Activated CD8-positive, alpha-beta T cell treated with anti-CD3 and anti-CD28 coated beads for 36 hours (primary cell): ENCODE results near the gene CCL13. TPM values are rescaled to one million over a fixed set of nuclear protein-coding genes. Genes with fewer than 3 reads are reported as not detected.

Experiments used
- ATAC-seq: fragments of 200-7000 bp; cut with Tn5 transposase; one replicate; pipeline ENCODE4 v1.10.0; 2021; ENCODE audit warnings: mild to moderate bottlenecking, moderate library complexity
- CTCF ChIA-PET: fragments of 350-600 bp; sonication (Branson Sonifier 250); formaldehyde crosslinking; loops from one replicate; lab custom pipeline; 2021; ENCODE audit warnings: antibody characterized with exemption; lab: Charles Lee
- POLR2A ChIA-PET: fragments of 350-600 bp; sonication (Branson Sonifier 250); formaldehyde crosslinking; loops from one replicate; lab custom pipeline; 2021; ENCODE audit warnings: antibody characterized with exemption; lab: Charles Lee
- DNase-seq: peaks from one replicate; pipeline ENCODE4 v3.0.0-alpha.2; 2020
- H3K27ac Mint-ChIP-seq: one replicate; pipeline ENCODE4 v1.8.0; 2021; ENCODE audit warnings: mild to moderate bottlenecking, mixed read lengths
- H3K27me3 Mint-ChIP-seq: one replicate; pipeline ENCODE4 v1.8.0; 2021; ENCODE audit warnings: mixed read lengths
- H3K36me3 Mint-ChIP-seq: one replicate; pipeline ENCODE4 v1.8.0; 2021; ENCODE audit warnings: low read depth, mixed read lengths
- H3K4me1 Mint-ChIP-seq: one replicate; pipeline ENCODE4 v1.8.0; 2021; ENCODE audit warnings: low read depth, mixed read lengths
- H3K4me3 Mint-ChIP-seq: one replicate; pipeline ENCODE4 v1.8.0; 2021; ENCODE audit warnings: mild to moderate bottlenecking, moderate library complexity, mixed read lengths
- H3K9me3 Mint-ChIP-seq: one replicate; pipeline ENCODE4 v1.8.0; 2021; ENCODE audit warnings: mixed read lengths
- intact Hi-C: fragments of 100-400 bp; cut with micrococcal nuclease; formaldehyde crosslinking; loops from one replicate; pipeline ENCODE4 v1.10.0; 2022
- total RNA-seq, 2 experiments: library from RNA; stranded (reverse); gene quantifications; one replicate each; pipeline ENCODE4 v1.2.3, GENCODE V29; 2021
- TF ChIP-seq, protein P1 (sequence below): fragments of 200-600 bp; IDR thresholded peaks from one replicate; pipeline ENCODE4 v1.8.0; 2022; ENCODE audit warnings: antibody characterized with exemption, mild to moderate bottlenecking

The CCL13 gene
- total RNA-seq, 2 experiments from 2014 or later = not detected

- TF ChIP-seq, protein P1, sequence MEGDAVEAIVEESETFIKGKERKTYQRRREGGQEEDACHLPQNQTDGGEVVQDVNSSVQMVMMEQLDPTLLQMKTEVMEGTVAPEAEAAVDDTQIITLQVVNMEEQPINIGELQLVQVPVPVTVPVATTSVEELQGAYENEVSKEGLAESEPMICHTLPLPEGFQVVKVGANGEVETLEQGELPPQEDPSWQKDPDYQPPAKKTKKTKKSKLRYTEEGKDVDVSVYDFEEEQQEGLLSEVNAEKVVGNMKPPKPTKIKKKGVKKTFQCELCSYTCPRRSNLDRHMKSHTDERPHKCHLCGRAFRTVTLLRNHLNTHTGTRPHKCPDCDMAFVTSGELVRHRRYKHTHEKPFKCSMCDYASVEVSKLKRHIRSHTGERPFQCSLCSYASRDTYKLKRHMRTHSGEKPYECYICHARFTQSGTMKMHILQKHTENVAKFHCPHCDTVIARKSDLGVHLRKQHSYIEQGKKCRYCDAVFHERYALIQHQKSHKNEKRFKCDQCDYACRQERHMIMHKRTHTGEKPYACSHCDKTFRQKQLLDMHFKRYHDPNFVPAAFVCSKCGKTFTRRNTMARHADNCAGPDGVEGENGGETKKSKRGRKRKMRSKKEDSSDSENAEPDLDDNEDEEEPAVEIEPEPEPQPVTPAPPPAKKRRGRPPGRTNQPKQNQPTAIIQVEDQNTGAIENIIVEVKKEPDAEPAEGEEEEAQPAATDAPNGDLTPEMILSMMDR = no peak
- ChIA-PET CTCF (interaction anchor here (0.6 to 1.7 kb wide), 3 partner anchors 10 to 25 kb away, joined by 3 to 8 read pairs (median 4); no protein-coding TSS in a partner anchor), POLR2A (interaction anchor here (0.6 kb wide), 1 partner anchor 186 kb away, joined by 3 read pairs; no protein-coding TSS in a partner anchor)
- Mint-ChIP-seq H3K4me1 (peaks cover 28% of the 10 kb centered on the region), H3K27me3 (peaks cover 16% of the 10 kb centered on the region), H3K27ac (peak overlapping the region; percentile 58), H3K36me3 (no peaks in the 10 kb centered on the region), H3K9me3 (no peaks in the 10 kb centered on the region), H3K4me3 (no peak overlapping the region)
- ATAC-seq (no peak), DNase-seq (peak; percentile 26)
- intact Hi-C loops = no loop called here
Measured at GRCh38 chr17:34386697-34387550, 30.6 kb downstream of the CCL13 start.

- no peak overlapping the region for H3K4me3 Mint-ChIP-seq
- ChIA-PET CTCF (interaction anchor here (1.6 to 1.7 kb wide), 2 partner anchors 9 to 26 kb away, joined by 4 to 8 read pairs; no protein-coding TSS in a partner anchor), POLR2A (interaction anchor here (0.6 kb wide), 1 partner anchor 187 kb away, joined by 3 read pairs; no protein-coding TSS in a partner anchor)
- H3K4me1 Mint-ChIP-seq = peaks cover 24% of the 10 kb centered on the region
- DNase-seq = no peak
- H3K27me3 Mint-ChIP-seq = peaks cover 16% of the 10 kb centered on the region
- no peaks in the 10 kb centered on the region for H3K36me3 Mint-ChIP-seq
- no peaks in the 10 kb centered on the region for H3K9me3 Mint-ChIP-seq
- TF ChIP-seq, protein P1 = no peak
- no peak overlapping the region for H3K27ac Mint-ChIP-seq
- intact Hi-C loops = no loop called here
- ATAC-seq = no peak
Measured at GRCh38 chr17:34387566-34387965, 31.3 kb downstream of the CCL13 start.

DNA sequence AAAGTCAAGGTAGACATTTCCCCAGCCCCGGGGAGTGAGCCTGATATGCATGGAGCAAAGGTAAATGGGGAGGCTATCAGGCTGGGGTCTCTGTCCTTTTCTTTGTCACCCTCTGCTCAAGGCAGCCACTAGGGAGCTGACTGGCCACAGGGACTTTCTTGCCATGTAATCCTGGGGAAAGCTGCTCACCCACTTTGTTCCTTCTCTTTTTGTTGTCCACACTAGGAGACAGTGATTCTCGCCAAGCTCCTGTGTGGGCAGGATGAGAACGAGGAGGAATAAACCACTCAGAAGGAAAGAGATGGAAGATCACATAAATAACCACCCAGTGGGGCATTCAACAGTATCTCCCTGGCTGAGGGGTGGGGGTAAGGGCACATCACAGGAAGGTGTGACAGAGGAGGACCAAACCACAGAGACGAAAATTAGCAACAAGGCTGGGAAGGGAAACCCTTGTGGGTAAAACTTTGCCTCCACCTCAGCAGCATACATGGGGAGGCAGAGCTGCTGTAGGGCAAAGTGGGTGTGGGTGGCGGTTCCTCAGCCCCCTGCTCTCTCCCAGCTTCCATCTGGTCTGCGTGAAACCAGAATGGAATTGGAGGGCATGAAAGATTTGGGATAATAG is 33.0 kb downstream of the CCL13 start:
- ATAC-seq = peak; percentile 61
- no peaks in the 10 kb centered on the region for H3K9me3 Mint-ChIP-seq
- no peak overlapping the region for H3K27ac Mint-ChIP-seq
- peaks cover 15% of the 10 kb centered on the region for H3K4me1 Mint-ChIP-seq
- ChIA-PET CTCF (interaction anchor here (0.6 to 4.5 kb wide), 4 partner anchors 12 to 189 kb away, joined by 3 to 16 read pairs (median 4); partner anchors contain the start of gene CCL1), POLR2A (no interaction called here)
- DNase-seq = peak; percentile 21
- TF ChIP-seq, protein P1 = no peak
- H3K4me3 Mint-ChIP-seq = no peak overlapping the region
- H3K27me3 Mint-ChIP-seq = peaks cover 12% of the 10 kb centered on the region
- H3K36me3 Mint-ChIP-seq = no peaks in the 10 kb centered on the region
- intact Hi-C loops = no loop called here

GRCh38 chr17:34390649-34391048 is 34.4 kb downstream of the CCL13 start:
- no peak for ATAC-seq
- DNase-seq = no peak
- Mint-ChIP-seq H3K36me3 (no peaks in the 10 kb centered on the region), H3K27me3 (peaks cover 7% of the 10 kb centered on the region), H3K9me3 (no peaks in the 10 kb centered on the region), H3K27ac (no peak overlapping the region), H3K4me3 (no peak overlapping the region), H3K4me1 (peaks cover 15% of the 10 kb centered on the region)
- intact Hi-C loops = no loop called here
- ChIA-PET CTCF (interaction anchor here (1.0 to 4.5 kb wide), 2 partner anchors 29 to 190 kb away, joined by 3 to 16 read pairs; partner anchors contain the start of gene CCL1), POLR2A (no interaction called here)
- TF ChIP-seq, protein P1 = no peak
